ENCODE results near the gene SCG3.

SCG3 gene

DNA sequence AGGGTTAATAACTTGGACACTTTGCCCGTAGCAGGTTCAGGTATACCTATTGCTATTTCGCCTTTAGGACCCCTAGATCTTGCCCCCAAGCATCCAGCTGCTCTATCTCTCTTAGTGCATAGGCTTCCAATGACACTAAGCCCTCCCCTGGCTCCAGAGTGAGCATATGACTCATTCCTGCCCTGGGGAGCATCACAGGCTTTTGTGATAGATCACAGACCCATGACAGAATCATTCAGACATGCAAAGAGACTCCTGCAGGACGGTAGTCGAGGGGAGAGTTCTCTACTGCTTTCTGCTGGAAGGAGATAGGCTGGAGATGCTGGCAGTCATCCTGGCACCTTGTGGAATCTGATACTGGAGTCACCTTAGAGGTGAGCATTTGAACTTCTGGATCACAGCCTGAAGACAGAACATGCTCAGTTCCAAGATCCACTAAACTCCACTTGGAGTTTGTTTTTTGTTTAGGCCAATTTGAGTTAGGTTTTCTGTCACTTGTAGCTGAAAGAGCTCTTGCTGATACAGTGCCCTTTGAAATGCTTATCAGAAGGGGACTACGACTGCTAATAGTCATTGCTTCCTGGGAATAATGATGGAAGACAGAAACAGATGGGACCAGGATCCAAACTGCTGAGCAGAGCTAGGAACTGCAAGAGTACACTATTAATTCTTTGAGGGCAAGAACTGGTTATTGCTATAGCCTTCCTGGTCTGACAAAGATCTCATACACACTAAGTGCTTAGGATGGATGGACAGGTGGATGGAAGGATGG is 45.2 kb downstream of the SCG3 start:
- TF ChIP-seq FOXP2 (optimal IDR thresholded peaks at IDR 0.05; ENCODE audit: borderline replicate concordance, extremely low read depth, extremely low read length, insufficient read depth) (no peak), POLR2AphosphoS5 (IDR thresholded peaks at IDR 0.05; ENCODE audit: low read depth, low read length) (no peak), SIN3A (IDR thresholded peaks at IDR 0.05; ENCODE audit: borderline replicate concordance, insufficient read depth, low read length) (no peak)

DNA sequence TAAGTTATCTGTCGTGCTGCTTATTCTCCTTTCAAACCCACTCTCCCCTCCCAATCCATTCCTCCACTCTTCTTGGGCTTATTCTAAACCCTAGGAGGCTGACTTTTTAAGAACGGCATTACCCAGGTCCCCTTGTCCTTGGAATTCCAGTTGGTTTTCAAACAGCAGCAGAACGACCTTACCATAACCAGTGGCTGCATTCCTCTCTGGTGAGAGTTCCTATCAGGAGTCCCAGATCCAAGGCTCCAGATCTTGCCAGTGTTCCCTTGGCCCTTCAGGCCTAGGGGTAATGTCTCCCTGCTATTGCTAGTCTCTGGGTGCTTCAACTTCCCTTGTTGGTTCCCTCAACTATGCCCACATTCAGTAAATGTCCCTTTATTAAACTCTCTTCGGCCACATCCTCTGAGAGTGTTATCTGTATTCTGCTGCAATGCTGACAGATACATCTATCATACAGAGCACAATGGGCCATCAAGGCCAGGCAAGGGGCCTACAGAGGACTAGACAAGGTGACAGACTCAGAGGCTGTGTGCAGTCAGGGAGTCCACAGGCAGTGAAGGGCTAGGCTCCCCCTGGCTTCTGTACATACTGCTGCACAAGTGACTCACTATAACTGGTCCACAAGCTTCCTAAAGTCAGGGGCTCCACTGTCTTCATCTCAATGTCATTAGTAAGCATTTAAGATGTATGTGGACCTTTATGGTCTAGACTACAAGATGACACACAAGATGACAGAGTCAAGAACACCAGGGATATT is 46.0 kb downstream of the SCG3 start:
- TF ChIP-seq TAF1 (IDR thresholded peaks at IDR 0.05; ENCODE audit: borderline replicate concordance, insufficient read depth, low read length) (no peak), SIN3A (IDR thresholded peaks at IDR 0.05; ENCODE audit: borderline replicate concordance, insufficient read depth, low read length) (no peak), FOXP2 (optimal IDR thresholded peaks at IDR 0.05; ENCODE audit: borderline replicate concordance, extremely low read depth, extremely low read length, insufficient read depth) (no peak), POLR2AphosphoS5 (IDR thresholded peaks at IDR 0.05; ENCODE audit: low read depth, low read length) (no peak)
- TF ChIP-seq, protein P1, sequence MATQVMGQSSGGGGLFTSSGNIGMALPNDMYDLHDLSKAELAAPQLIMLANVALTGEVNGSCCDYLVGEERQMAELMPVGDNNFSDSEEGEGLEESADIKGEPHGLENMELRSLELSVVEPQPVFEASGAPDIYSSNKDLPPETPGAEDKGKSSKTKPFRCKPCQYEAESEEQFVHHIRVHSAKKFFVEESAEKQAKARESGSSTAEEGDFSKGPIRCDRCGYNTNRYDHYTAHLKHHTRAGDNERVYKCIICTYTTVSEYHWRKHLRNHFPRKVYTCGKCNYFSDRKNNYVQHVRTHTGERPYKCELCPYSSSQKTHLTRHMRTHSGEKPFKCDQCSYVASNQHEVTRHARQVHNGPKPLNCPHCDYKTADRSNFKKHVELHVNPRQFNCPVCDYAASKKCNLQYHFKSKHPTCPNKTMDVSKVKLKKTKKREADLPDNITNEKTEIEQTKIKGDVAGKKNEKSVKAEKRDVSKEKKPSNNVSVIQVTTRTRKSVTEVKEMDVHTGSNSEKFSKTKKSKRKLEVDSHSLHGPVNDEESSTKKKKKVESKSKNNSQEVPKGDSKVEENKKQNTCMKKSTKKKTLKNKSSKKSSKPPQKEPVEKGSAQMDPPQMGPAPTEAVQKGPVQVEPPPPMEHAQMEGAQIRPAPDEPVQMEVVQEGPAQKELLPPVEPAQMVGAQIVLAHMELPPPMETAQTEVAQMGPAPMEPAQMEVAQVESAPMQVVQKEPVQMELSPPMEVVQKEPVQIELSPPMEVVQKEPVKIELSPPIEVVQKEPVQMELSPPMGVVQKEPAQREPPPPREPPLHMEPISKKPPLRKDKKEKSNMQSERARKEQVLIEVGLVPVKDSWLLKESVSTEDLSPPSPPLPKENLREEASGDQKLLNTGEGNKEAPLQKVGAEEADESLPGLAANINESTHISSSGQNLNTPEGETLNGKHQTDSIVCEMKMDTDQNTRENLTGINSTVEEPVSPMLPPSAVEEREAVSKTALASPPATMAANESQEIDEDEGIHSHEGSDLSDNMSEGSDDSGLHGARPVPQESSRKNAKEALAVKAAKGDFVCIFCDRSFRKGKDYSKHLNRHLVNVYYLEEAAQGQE (IDR thresholded peaks at IDR 0.05; ENCODE audit: insufficient read depth in 1 of 2, low read depth in 2 of 2, low read length in 2 of 2) = no peak

DNA sequence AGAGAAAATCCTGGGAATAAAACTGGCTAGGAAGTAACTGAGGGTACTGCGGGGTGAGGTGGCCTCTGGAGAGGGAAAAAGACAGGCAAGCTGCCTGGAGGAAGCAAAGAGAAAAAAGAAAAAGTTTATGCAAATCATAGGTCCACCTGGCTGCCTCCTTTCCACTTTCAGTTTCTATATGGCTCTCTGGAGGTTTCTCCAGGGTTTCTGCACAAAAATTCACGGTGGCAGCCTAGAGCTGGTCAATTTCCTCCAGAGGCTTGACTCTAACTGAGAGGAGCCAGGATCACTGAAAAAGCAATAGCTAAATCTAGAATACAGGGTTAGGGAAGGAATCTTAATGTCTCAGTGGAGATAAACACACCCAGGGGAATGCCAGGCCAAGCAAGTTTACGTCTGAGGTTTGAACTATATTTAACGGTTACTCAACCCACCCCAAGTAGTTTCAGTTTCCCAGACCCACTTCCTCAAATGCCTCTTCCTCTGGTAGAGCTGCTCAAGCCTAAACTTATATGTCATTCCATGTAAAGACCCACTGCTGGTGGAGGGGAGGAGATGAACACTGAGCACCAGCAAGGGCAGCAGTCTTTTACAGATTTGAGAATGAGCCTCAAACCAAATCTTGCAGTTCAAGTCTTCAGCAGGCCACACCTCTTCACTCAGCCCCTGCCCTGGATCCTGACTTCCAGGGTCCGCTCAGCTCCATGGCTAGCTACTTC is 50.4 kb downstream of the SCG3 start:
- no peak for TF ChIP-seq TAF1 (IDR thresholded peaks at IDR 0.05; ENCODE audit: borderline replicate concordance, insufficient read depth, low read length)
- TF ChIP-seq FOXP2 (optimal IDR thresholded peaks at IDR 0.05; ENCODE audit: borderline replicate concordance, extremely low read depth, extremely low read length, insufficient read depth) = no peak
- no peak for TF ChIP-seq POLR2AphosphoS5 (IDR thresholded peaks at IDR 0.05; ENCODE audit: low read depth, low read length)
- no peak for TF ChIP-seq SIN3A (IDR thresholded peaks at IDR 0.05; ENCODE audit: borderline replicate concordance, insufficient read depth, low read length)
- TF ChIP-seq, protein P1 (IDR thresholded peaks at IDR 0.05; ENCODE audit: insufficient read depth in 1 of 2, low read depth in 2 of 2, low read length in 2 of 2) = no peak

DNA sequence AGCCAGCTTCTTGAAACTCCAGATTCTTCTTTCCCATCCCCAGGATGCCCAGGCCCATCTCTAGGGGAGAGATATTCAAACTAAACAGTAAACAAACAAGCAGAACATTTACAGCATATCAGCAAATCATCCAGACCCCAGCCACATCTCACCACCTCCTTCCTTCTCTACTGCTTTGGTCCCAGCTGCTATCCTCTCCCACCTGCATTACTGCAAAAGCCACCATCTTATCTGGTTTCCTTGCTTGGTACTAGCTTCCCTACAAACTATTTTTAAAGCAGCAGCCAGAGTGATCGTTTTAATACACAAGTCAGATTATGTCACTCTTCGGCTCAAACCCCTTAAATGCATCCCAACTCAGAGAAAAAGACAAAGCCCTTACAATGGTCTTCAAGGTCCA is 51.3 kb downstream of the SCG3 start:
- TF ChIP-seq TAF1 (IDR thresholded peaks at IDR 0.05; ENCODE audit: borderline replicate concordance, insufficient read depth, low read length) = no peak
- no peak for TF ChIP-seq SIN3A (IDR thresholded peaks at IDR 0.05; ENCODE audit: borderline replicate concordance, insufficient read depth, low read length)
- TF ChIP-seq, protein P1 (IDR thresholded peaks at IDR 0.05; ENCODE audit: insufficient read depth in 1 of 2, low read depth in 2 of 2, low read length in 2 of 2) = no peak
- no peak for TF ChIP-seq FOXP2 (optimal IDR thresholded peaks at IDR 0.05; ENCODE audit: borderline replicate concordance, extremely low read depth, extremely low read length, insufficient read depth)

DNA sequence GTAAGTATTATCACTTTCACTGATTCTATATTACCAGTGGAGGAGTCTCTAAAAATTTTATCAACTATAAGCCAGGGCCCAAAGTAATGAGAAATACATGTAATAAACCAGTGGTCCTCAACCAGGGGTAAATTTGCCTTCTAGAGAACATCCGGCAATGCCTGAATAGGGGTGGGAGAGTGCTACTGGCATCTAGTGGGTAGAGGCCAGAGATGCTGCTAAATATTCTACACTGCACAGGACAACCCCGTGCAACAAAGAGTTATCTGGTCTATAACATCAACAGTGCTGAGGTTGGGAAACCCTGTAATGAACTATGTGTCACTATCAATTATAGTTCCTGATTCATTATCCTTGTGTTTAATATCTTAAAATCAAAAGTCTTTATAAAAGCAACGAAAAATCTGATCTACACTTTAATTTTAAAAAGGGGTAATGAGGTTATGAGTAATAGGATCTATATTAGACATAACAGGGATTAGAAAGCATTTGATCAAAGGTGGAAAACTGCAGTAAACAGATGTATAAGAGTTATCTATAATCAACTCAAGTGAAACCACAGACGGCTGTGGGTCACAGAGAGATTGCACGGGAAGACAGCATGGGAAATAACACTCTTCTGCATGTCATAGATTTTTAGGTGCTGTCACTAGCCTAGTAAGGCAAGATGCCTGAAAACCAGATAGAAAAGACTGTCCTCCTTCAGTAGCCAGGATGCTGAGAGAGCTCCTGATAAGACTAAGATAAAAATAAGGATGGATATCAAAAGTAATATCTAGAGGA is 54.1 kb downstream of the SCG3 start:
- TF ChIP-seq, protein P1 (IDR thresholded peaks at IDR 0.05; ENCODE audit: insufficient read depth in 1 of 2, low read depth in 2 of 2, low read length in 2 of 2) = no peak
- no peak for TF ChIP-seq TAF1 (IDR thresholded peaks at IDR 0.05; ENCODE audit: borderline replicate concordance, insufficient read depth, low read length)
- TF ChIP-seq FOXP2 (optimal IDR thresholded peaks at IDR 0.05; ENCODE audit: borderline replicate concordance, extremely low read depth, extremely low read length, insufficient read depth) = no peak
- TF ChIP-seq SIN3A (IDR thresholded peaks at IDR 0.05; ENCODE audit: borderline replicate concordance, insufficient read depth, low read length) = no peak
- no peak for TF ChIP-seq POLR2AphosphoS5 (IDR thresholded peaks at IDR 0.05; ENCODE audit: low read depth, low read length)
